ENCODE data around the gene PRAMEF7.
"Not testable (repeated sequence)": the region's sequence is repeated elsewhere in the genome, so short reads cannot be mapped to it uniquely, and the experiment has no call there.

PRAMEF7 gene

GRCh38 chr1:12916310-12916709 is at the start of gene PRAMEF7:
PRAMEF7 (plus strand) TSS chr1:12916610; CDS start chr1:12917693, 1,083 bp downstream.
- DNase-seq: not testable (repeated sequence)

- not testable (repeated sequence) for DNase-seq
Observed at GRCh38 chr1:12878453-12878852, 38.0 kb upstream of the PRAMEF7 start.

GRCh38 chr1:12886101-12886500 is 30.3 kb upstream of the PRAMEF7 start, which contains the start of gene PRAMEF4:
PRAMEF4 (minus strand) TSS chr1:12886201; CDS start chr1:12883394, 2,807 bp downstream.
- not testable (repeated sequence) for DNase-seq

GRCh38 chr1:12898170-12898569 is 18.2 kb upstream of the PRAMEF7 start, which contains the start of gene PRAMEF10:
PRAMEF10 (minus strand) TSS chr1:12898270; CDS start chr1:12895847, 2,423 bp downstream.
- DNase-seq: not testable (repeated sequence)

- not testable (repeated sequence) for DNase-seq
Observed at GRCh38 chr1:12899186-12899585, 17.2 kb upstream of the PRAMEF7 start.

GRCh38 chr1:12903793-12904572 is 12.4 kb upstream of the PRAMEF7 start:
- not testable (repeated sequence) for DNase-seq

- not testable (repeated sequence) for DNase-seq
Observed at GRCh38 chr1:12921749-12922148, 5.3 kb downstream of the PRAMEF7 start.

- not testable (repeated sequence) for DNase-seq
Observed at GRCh38 chr1:12924368-12924767, 8.0 kb downstream of the PRAMEF7 start.

GRCh38 chr1:12947480-12947879 is 31.1 kb downstream of the PRAMEF7 start, which contains the start of gene PRAMEF6:
PRAMEF6 (minus strand) TSS chr1:12947580; CDS start chr1:12942518, 5,062 bp downstream.
- not testable (repeated sequence) for DNase-seq
